SK-N-SH (cell line): ENCODE measurements around the gene HOXB8. TPM values are rescaled to one million over a fixed set of nuclear protein-coding genes. Genes with fewer than 3 reads are reported as not detected.

ENCODE experiments used
- CTCF ChIA-PET: fragments of 300-600, 350-600 bp; formaldehyde crosslinking; extraction: SDS; loops from one replicate; lab custom pipeline; 2021; lab: Yijun Ruan, JAX
- POLR2A ChIA-PET: fragments of 350-600 bp; sonication (Branson Sonifier 250); formaldehyde crosslinking; extraction: SDS; loops from one replicate; lab custom pipeline; 2020; ENCODE audit warnings: antibody characterized with exemption, inconsistent platforms; lab: Yijun Ruan, JAX
- DNase-seq: peaks from one replicate; pipeline ENCODE4 v3.0.0; 2012
- H2AFZ ChIP-seq: fragments of 200-600 bp; sonication (generic); 2 replicates; pipeline ENCODE4 v1.8.1; 2016; ENCODE audit warnings: antibody characterized with exemption, mild to moderate bottlenecking, low read depth
- H3F3A ChIP-seq: fragments of 200-600 bp; sonication (generic); replicated peaks from 2 replicates; pipeline ENCODE3; 2016; ENCODE audit warnings: antibody characterized with exemption, mild to moderate bottlenecking; ENCODE audit not compliant: insufficient read depth
- H3K27ac ChIP-seq, 2 experiments: fragments of 200-500 bp in 1 of 2; fragments of 200-600 bp in 1 of 2; sonication (Bioruptor generic) in 1 of 2; sonication (generic), shearing (Covaris generic) in 1 of 2; 2 replicates each; pipeline versions ENCODE4 v1.5.1 to v1.6.1; 2014 to 2016; ENCODE audit warnings: low read depth in 2 of 2, inconsistent platforms in 1 of 2, low read length in 1 of 2, mild to moderate bottlenecking in 1 of 2, mixed read lengths in 1 of 2
- H3K27me3 ChIP-seq: fragments of 200-600 bp; sonication (generic), shearing (Covaris generic); 2 replicates; pipeline ENCODE4 v1.6.1; 2016; ENCODE audit warnings: mixed run types; ENCODE audit not compliant: insufficient read depth
- H3K36me3 ChIP-seq, 2 experiments: fragments of 200-500 bp in 1 of 2; fragments of 200-600 bp in 1 of 2; sonication (Bioruptor generic) in 1 of 2; sonication (generic) in 1 of 2; replicated peaks in 1 of 2; 2 replicates each; pipeline versions ENCODE3 to v1.5.1; 2014 to 2016; ENCODE audit warnings: low read length in 1 of 2, mild to moderate bottlenecking in 1 of 2; ENCODE audit not compliant: insufficient read depth in 2 of 2, control insufficient read depth in 1 of 2
- H3K4me1 ChIP-seq, 2 experiments: fragments of 200-500 bp in 1 of 2; fragments of 200-600 bp in 1 of 2; sonication (Bioruptor generic) in 1 of 2; sonication (generic), shearing (Covaris generic) in 1 of 2; 2 replicates each; pipeline versions ENCODE4 v1.5.1 to v1.6.1; 2014 to 2016; ENCODE audit warnings: low read depth in 1 of 2, low read length in 1 of 2, mixed run types in 1 of 2; ENCODE audit not compliant: insufficient read depth in 2 of 2, control insufficient read depth in 1 of 2
- H3K4me2 ChIP-seq: fragments of 200-600 bp; sonication (generic), shearing (Covaris generic); 2 replicates; pipeline ENCODE4 v1.6.1; 2017; ENCODE audit warnings: mixed run types
- H3K4me3 ChIP-seq, 2 experiments: fragments of 200-500 bp in 1 of 2; fragments of 200-600 bp in 1 of 2; sonication (Bioruptor generic) in 1 of 2; sonication (generic), shearing (Covaris generic) in 1 of 2; 2 replicates each; pipeline versions ENCODE4 v1.5.1 to v1.8.1; 2014 to 2016; ENCODE audit warnings: low read depth in 2 of 2, inconsistent platforms in 1 of 2, low read length in 1 of 2, mild to moderate bottlenecking in 1 of 2, mixed read lengths in 1 of 2, moderate library complexity in 1 of 2
- H3K79me2 ChIP-seq: fragments of 200-600 bp; sonication (generic); 2 replicates; pipeline ENCODE4 v1.8.1; 2017; ENCODE audit warnings: mild to moderate bottlenecking; ENCODE audit not compliant: insufficient read depth
- H3K9ac ChIP-seq: fragments of 200-600 bp; sonication (generic); 2 replicates; pipeline ENCODE4 v1.6.1; 2017; ENCODE audit warnings: mixed run types
- H3K9me2 ChIP-seq: fragments of 200-600 bp; sonication (generic); 2 replicates; pipeline ENCODE4 v1.6.1; 2017; ENCODE audit warnings: mixed run types
- H3K9me3 ChIP-seq: fragments of 200-600 bp; sonication (generic); 2 replicates; pipeline ENCODE4 v1.6.1; 2017; ENCODE audit warnings: mixed run types, mild to moderate bottlenecking, moderate library complexity
- H4K20me1 ChIP-seq: fragments of 200-600 bp; sonication (generic); 2 replicates; pipeline ENCODE4 v1.6.1; 2017; ENCODE audit warnings: mild to moderate bottlenecking, mixed run types; ENCODE audit not compliant: insufficient read depth
- EP300 ChIP-seq, 2 experiments: IDR thresholded peaks; 2 replicates each; pipeline versions ENCODE4 v1.4.0 to v1.6.1; 2012; ENCODE audit warnings: borderline replicate concordance in 1 of 2, low read depth in 1 of 2, low read length in 1 of 2
- EZH2phosphoT487 ChIP-seq: fragments of 200-600 bp; sonication (generic); IDR thresholded peaks from 2 replicates; pipeline ENCODE4 v1.6.1; 2017; ENCODE audit warnings: low read depth, mixed run types, mild to moderate bottlenecking, antibody characterized with exemption, moderate library complexity, borderline replicate concordance
- FOXJ3 ChIP-seq: sonication (generic); formaldehyde crosslinking; IDR thresholded peaks from 2 replicates; pipeline ENCODE4 v1.5.1; 2020; ENCODE audit warnings: mild to moderate bottlenecking, missing genetic modification reagents
- FOXM1 ChIP-seq: IDR thresholded peaks from 2 replicates; pipeline ENCODE4 v1.4.0; 2012; ENCODE audit warnings: low read depth, mild to moderate bottlenecking
- GABPA ChIP-seq: IDR thresholded peaks from 2 replicates; pipeline ENCODE4 v1.4.0; 2012; ENCODE audit warnings: low read depth, mild to moderate bottlenecking
- POLR2AphosphoS5 ChIP-seq: IDR thresholded peaks from 2 replicates; pipeline ENCODE4 v1.6.1; 2012; ENCODE audit warnings: low read depth, low read length
- RFX5 ChIP-seq: IDR thresholded peaks from 2 replicates; pipeline ENCODE4 v1.6.1; 2012; ENCODE audit warnings: mild to moderate bottlenecking, improper control_type of control experiment, low read length
- WGBS: methylation state at CpG from one replicate; pipeline ENCODE4 v1.1.6; 2017; ENCODE audit warnings: low lambda C conversion rate; 5-methylcytosine and 5-hydroxymethylcytosine counted together
- polyA plus RNA-seq, 3 experiments: library from polyadenylated mRNA; depleted of rRNA; stranded (reverse); fragments of >200 nt; gene quantifications; 2 replicates each; pipeline ENCODE4 v1.2.3, GENCODE V29; 2012
- TF ChIP-seq, protein P1 (sequence below): fragments of 200-600 bp; sonication (generic); IDR thresholded peaks from 2 replicates; pipeline ENCODE4 v1.6.1; 2017; ENCODE audit warnings: antibody characterized with exemption, mild to moderate bottlenecking, moderate library complexity

HOXB8 gene
- polyA plus RNA-seq, 1 of the 3 experiments (the other 2 are of a cell fraction) = not detected

DNA sequence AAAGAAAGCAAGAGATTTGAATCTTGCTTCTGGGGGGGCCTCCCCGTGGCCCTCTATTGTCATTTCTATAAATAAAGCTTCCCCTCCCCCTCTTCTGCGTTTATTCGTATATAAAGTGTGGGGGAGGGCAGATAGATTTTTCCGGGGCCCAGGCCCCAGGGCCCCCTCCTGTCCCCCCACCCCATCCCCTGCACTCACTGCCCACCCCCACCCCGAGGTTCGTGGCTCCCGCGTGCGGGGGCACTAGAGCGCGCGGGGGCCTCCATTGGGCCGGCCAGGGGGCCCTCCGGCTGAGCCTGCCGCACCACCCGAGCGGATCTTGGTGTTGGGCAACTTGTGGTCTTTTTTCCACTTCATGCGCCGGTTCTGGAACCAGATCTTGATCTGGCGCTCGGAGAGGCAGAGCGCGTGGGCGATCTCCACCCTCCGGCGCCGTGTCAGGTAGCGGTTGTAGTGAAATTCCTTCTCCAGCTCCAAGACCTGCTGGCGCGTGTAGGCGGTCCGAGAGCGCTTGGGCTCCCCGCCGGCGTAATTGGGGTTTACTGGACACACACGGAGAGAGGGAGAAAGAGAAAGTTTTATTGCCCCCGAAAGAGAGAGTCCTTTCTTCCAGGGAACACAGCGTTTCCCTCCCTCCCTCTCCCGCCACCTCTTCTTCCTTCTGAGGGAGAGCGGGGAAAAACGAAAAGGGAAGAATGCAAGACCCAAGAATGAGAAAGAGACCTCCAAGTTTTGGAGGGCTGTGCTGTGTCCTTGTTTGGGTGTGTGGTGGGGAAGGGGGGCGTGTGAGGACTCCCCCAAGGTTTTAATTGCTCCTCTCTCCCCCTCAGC, 38.4 kb downstream of the HOXB8 start:
- H3K79me2 ChIP-seq = no peaks in the 10 kb centered on the region
- H3K4me3 ChIP-seq = no peak overlapping the region
- H3K4me2 ChIP-seq = no peak overlapping the region
- POLR2A ChIA-PET = no interaction called here
- no peak overlapping the region for H2AFZ ChIP-seq
- H4K20me1 ChIP-seq = peaks cover 9% of the 10 kb centered on the region; the same call in 1 of the 2 replicates
- H3K9me3 ChIP-seq = no peaks in the 10 kb centered on the region
- no peak overlapping the region for H3K9ac ChIP-seq
- DNase-seq = no peak
- peaks cover 94% of the 10 kb centered on the region for H3K27me3 ChIP-seq
- H3K9me2 ChIP-seq = no peaks in the 10 kb centered on the region
- H3K27ac ChIP-seq = no peak overlapping the region
- H3K4me1 ChIP-seq = no peaks in the 10 kb centered on the region; a peak in 1 of 4 replicates
- 23% methylated on average over 41 of the region's 43 CpGs for WGBS
- no peaks in the 10 kb centered on the region for H3K36me3 ChIP-seq
- peaks cover 4% of the 10 kb centered on the region for H3F3A ChIP-seq
- CTCF ChIA-PET = interaction anchor here (0.8 to 1.4 kb wide), 3 partner anchors 17 to 41 kb away, joined by 3 to 5 read pairs (median 3); no protein-coding TSS in a partner anchor
- no peak for TF ChIP-seq FOXM1
- 0 out of 2 replicates have a peak, but pooled peaks have one; percentile 19 for TF ChIP-seq EZH2phosphoT487
- TF ChIP-seq, protein P1, sequence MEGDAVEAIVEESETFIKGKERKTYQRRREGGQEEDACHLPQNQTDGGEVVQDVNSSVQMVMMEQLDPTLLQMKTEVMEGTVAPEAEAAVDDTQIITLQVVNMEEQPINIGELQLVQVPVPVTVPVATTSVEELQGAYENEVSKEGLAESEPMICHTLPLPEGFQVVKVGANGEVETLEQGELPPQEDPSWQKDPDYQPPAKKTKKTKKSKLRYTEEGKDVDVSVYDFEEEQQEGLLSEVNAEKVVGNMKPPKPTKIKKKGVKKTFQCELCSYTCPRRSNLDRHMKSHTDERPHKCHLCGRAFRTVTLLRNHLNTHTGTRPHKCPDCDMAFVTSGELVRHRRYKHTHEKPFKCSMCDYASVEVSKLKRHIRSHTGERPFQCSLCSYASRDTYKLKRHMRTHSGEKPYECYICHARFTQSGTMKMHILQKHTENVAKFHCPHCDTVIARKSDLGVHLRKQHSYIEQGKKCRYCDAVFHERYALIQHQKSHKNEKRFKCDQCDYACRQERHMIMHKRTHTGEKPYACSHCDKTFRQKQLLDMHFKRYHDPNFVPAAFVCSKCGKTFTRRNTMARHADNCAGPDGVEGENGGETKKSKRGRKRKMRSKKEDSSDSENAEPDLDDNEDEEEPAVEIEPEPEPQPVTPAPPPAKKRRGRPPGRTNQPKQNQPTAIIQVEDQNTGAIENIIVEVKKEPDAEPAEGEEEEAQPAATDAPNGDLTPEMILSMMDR = no peak
- no peak for TF ChIP-seq EP300 (IDR thresholded peaks at IDR 0.05; ENCODE audit: borderline replicate concordance in 1 of 2, low read depth in 1 of 2, low read length in 1 of 2)
- no peak for TF ChIP-seq GABPA
- no peak for TF ChIP-seq POLR2AphosphoS5
- no peak for TF ChIP-seq FOXJ3 (CRISPR knock-in tag)
- TF ChIP-seq, all 33 proteins: peak for 1

DNA sequence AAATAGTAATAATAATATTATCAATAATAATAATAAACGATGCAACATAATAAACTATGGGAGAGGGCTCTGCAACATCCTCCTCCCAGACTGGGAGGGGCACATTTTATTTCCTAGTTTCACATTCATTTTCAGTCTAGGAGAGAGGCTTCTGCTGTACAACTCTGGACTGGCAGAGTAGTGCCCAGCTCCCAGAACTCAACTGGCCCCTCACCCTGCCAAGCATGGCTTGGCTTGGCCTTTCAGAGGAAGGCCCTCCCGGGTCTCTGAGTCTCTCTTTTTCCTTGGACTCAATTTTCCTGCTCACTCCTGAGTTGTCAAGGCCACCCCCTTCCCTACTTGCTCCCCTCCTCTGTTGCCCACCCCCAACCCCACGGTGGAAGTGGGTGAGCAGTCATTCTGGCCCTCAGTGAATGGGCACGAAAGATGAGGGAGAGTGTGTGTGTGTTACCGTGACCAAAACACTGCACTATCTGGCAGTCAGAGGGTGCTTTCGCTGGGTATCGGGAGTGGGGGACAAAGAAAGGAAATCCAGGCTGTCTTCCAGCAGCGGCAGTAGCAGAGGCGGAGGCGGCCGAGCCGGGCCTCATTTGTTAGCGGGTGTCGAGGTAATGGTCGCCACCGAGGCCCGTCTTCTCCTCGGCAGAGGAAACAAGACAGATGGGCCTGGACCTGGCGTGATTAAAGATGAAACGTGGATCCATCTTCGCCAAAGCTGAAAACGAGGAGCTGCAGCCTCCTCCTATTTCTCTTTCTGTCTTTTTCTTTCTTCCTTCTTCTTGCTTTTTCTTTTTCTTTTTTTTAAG, 39.2 kb downstream of the HOXB8 start:
- no peaks in the 10 kb centered on the region for H3K9me2 ChIP-seq
- POLR2A ChIA-PET = no interaction called here
- no peaks in the 10 kb centered on the region for H3K9me3 ChIP-seq
- peaks cover 9% of the 10 kb centered on the region; the same call in 1 of the 2 replicates for H4K20me1 ChIP-seq
- no peaks in the 10 kb centered on the region for H3K79me2 ChIP-seq
- H2AFZ ChIP-seq = no peak overlapping the region
- no peak for DNase-seq
- peaks cover 4% of the 10 kb centered on the region for H3F3A ChIP-seq
- TF ChIP-seq EZH2phosphoT487 (peak; percentile 29; the same call in 1 of the 2 replicates), RFX5 (no peak)
- H3K4me1 ChIP-seq = no peaks in the 10 kb centered on the region; a peak in 1 of 4 replicates
- no peak overlapping the region for H3K9ac ChIP-seq
- peaks cover 94% of the 10 kb centered on the region for H3K27me3 ChIP-seq
- H3K36me3 ChIP-seq = no peaks in the 10 kb centered on the region
- CTCF ChIA-PET = interaction anchor here (1.1 to 1.6 kb wide), 3 partner anchors 17 to 240 kb away, joined by 3 to 5 read pairs (median 3); no protein-coding TSS in a partner anchor
- no peak overlapping the region for H3K4me2 ChIP-seq
- H3K27ac ChIP-seq = no peak overlapping the region
- H3K4me3 ChIP-seq = no peak overlapping the region
- WGBS = 23% methylated on average over 22 of the region's 22 CpGs
